Activated CD4-positive, alpha-beta T cell treated with anti-CD3 and anti-CD28 coated beads for 4 hours (primary cell): ENCODE measurements around the gene VIPR1.
"Not testable (repeated sequence)": the region's sequence is repeated elsewhere in the genome, so short reads cannot be mapped to it uniquely, and the experiment has no call there.

Source experiments
- DNase-seq, 2 donors: peaks; one replicate each; pipeline ENCODE4 v3.0.0-alpha.2; 2020

Gene VIPR1

DNA sequence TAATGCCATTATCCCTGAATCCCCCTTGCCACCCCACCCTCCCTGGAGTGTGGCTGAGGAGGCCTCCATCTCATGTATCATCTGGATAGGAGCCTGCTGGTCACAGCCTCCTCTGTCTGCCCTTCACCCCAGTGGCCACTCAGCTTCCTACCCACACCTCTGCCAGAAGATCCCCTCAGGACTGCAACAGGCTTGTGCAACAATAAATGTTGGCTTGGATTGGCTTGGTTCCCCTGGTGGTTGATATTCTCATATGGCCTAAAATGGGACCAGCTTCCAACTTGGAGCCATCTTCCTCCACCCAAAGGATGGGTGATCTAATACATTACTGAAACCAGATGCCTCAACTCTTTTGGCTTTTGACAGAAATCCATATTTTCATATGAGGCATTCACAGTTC, 34.9 kb downstream of the VIPR1 start:
- no peak for DNase-seq

DNA sequence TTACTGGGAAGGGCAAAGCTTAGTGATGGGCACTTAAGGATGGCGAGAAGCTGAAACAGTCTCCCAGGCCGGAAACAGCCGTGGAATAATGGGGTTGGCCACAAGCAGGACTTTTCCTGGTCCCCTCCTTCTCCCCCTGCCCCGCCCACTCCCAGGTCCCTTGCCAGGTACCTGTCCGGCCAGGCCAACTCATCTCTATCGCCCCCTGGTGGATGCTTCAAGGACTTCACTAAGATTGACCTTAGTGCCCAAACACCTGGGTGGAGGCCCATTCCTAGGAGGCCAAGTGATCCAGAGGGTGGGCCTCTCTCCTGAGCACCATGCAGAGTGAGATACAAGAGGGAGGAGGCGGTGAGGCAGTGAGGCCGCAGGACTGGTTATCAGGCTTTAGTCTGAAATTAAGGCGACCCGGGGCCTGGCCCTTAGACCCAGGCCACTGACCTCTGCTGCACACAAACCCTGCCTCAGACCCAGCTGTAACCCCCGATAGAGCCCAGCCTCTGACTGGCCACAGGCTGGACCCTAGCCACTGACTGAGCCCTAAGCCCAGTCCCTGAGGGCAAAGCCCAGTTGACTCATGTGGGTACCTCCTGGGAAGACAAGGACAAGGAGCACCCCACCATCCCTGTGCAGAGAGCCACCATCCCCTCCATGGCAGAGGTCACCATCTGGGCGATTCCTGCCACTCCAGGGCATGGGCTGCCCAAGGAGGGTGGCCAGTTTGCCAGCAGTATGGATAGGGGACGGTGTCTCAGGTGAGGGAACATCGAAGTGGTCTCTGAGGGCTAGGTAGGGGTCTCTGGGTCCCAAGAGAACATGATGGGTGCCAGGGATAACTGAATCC, 37.6 kb downstream of the VIPR1 start:
- DNase-seq = peak; percentile 58 to 68

DNA sequence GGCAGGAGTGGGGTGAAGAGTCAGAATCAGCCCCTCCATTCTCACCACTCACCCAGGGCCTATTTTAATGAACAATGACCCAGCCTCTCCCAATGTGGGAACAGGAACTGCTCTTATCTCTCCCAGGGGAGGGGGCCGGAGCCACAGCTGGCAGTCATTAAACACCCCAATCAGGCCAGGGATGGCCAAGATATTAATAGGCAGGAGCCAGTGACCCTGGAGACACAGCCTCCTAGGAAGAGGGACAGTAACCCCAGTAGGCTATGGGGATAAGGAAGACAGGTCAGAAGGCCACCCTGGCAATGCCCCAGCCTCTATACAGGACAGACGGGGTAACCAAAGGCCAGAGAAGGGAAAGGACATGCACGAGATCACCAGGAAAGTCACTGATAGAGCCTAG, 38.6 kb downstream of the VIPR1 start:
- DNase-seq = no peak

DNA sequence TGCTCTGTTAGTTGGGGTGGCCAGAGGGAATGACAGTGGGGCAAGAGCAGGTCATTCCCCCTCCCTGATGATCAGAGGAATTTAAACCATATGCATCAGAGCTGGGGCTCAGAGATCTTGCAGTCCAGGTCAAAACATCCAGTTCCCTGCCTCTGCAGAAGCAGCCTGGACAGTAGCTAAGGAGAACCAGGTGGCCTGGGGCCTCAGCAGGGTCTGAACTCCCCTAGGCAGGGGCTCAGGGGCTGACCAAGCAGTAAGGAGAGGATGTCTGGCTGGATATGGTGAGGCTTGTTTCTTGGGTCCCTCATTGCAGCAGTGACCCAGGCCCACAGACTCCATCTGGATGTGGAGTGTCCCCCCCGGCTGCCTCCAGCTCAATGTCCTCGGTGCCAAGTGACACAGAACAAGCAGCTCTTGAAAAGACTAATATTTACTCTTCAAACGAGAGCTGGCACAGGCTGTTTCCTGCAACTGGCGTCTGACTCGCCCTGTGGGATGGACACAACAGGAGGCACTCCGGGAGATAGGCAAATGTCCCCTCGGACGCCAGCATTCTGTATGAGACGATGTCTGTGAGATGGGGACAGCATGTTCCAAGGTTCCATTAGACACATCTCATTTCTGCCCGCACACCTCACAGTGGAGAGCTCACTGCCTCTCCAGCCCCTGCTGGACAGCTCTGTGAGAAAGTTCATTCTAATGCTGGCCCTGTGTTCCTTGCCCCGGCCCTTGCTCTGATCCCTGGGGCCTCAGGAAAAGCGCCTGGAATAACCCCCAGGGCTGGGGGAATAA, 42.2 kb downstream of the VIPR1 start:
- DNase-seq = no peak

DNA sequence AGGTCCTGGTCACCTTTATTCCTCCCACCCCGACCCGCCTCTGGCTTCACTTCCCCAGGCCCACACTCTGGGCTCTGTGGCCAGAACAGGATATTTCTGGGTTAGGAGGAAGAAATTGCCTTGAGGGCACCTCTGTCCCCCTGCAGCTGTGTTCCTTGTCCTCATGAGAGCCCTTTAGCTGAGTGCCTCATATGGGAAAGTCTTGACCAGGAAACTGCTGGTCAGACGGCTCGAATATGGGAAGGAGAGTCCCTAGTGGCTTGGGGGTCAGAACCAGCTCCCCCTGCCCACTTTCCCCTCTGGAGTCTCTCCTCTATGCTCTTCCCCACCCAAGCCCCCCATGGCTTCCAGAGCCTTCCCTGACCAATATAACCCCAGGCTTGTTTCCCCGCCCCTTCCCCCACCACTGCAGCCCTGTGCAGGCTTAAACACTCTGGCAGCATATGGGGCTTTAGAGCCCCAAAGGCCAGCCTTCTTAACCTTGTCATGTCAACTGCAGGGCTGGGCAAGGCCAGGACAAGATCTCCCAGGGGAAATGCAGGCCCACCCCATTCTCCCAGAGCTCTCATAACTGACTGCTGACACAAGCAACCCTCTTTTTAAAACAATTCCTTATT, 42.9 kb downstream of the VIPR1 start:
- DNase-seq = no peak

DNA sequence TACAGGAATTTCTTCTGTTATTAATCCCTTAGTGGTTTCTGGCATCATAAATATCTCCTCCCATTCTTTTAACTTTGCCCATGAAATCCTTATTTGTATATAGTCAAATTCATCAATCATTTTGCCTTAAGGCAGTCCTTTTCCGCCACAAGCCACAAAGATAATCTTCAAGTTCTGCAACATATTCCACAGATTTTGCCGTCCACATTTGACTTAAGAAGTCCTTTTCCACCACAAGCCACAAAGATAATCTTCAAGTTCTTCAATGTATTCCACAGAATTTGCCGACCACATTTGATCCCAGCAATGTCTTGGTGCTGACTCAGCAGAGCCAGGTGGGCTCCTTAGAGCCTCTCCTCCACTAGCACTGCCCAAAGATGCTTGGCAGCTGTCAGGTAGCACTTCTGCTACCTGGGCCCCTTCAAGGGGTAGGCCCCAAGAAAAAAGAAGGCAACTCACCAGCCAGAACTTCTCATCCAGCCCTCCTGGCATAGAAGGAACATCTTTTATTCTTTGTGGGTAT, 44.3 kb downstream of the VIPR1 start:
- no peak for DNase-seq

DNA sequence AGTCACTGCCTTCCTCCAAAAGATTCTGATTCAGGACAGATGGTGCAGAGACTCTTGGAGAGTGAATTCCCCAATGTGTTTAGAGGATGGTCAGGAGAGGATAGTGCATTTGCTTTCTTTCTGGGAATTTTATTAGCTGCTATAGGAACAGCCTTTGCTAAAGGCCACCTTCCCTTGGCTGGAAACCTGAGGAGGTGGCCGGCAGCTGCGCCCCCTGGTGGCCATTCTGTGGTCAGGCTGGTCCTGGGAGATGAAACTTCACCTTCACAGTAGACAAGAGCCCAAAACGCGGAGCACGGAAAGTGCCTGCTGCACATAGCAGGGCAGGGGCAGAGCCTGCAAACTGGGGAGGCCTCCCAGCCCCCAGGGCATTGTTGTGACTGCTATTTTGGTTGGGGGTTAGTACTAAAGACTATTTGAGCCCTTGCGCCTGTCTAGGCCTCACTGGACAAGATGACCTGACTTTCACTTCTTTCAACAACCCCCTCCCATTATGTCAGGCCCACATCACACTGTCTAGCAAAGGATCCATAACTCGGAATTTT, 45.0 kb downstream of the VIPR1 start:
- DNase-seq = peak; percentile 63 to 64

DNA sequence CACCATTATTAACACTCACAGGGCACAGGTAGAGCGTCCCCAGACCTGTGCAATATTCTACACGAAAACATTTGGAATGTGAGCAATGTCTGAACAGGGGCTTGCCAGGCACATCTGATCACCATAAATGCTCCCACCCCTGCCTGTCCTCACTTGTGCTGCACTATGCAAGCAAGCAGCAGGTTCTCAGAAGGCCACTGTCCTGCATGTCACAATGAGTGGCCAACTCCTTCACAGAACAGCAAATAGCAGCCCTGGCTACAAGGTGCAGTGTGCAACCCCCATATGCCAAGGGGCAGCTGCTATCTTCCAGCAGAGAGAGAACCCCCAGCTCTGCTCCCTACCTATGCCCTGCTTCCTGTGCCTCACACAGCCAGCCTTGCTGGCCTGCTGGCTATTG, 46.7 kb downstream of the VIPR1 start:
- DNase-seq = no peak

DNA sequence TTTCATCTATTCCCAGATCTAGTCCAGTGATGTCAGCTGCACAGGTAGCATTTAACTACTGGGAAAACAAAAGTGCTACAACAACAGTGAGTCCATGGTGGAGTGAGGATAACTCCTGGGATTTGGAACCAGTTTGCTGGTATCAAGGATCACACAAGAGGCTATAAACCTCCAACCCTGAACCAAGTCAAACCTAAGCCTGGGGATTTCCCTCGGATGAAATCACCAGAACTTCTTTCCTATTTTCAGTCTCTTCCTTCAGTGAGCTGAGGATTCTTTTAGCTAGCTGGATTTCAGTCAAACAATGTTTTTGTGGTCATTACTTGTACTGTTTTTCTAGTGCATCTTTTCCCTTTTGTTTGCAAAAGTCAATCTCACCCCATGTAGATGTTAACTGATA, 47.8 kb downstream of the VIPR1 start:
- no peak for DNase-seq

DNA sequence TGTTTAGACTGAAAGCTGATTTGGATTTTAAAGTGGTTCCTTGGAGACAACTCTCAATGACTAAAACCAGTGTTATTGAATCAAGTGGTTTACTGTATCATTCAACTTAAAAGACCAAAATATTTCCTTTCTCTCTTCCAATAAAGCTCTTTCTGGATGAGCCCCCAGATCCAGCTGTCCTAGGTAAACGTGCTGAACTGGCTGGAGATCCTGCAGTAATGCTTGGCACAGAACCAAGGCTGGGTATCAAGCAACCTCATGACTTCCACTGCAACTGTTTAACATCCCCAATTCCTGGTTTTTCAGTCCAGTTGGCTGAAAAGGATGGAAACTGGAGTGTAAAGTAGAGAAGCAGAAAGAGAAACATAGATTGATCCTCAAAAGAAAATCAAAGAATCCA, 50.4 kb downstream of the VIPR1 start:
- no peak for DNase-seq

DNA sequence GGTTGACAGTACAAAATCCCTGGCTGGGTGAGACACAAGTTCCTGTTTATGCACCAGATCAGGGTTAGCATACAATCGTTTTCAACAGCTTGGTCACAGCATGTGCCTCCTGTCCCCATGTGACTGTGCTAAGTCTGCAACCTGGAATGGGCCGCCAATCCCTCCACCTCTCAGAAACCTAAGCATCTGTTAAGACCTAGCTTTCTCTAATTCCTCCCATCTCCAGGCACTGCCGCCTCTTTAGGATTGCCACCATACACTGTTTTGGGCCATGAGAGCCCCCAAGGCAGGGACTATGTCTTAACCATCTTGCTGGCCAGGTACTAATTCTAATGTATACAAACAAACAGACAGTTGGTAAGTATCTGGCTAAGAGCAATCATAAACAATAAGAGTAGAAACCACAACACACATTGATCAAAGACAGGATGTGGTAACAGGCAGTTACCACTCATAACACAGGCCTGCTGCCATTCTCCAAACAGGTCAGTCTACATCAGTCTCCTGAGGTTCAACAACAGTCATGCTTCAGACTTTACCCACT, 53.7 kb downstream of the VIPR1 start:
- DNase-seq = peak; percentile 21 to 27

DNA sequence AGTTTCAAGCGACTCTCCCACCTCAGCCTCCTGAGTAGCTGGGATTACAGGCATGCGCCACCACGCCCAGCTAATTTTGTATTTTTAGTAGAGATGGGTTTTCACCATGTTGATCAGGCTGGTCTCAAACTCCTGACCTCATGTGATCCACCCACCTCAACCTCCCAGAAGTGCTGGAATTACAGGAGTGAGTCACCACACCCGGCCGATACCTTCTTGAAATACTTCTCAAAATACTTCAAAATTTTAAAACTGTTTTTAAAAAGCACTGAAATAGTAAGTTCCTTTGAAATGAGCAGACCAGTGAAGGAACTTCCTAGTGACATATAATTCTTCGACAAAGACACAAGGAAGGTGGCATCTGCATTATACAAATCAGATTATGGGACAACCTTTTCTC, 54.4 kb downstream of the VIPR1 start:
- DNase-seq = not testable (repeated sequence)

DNA sequence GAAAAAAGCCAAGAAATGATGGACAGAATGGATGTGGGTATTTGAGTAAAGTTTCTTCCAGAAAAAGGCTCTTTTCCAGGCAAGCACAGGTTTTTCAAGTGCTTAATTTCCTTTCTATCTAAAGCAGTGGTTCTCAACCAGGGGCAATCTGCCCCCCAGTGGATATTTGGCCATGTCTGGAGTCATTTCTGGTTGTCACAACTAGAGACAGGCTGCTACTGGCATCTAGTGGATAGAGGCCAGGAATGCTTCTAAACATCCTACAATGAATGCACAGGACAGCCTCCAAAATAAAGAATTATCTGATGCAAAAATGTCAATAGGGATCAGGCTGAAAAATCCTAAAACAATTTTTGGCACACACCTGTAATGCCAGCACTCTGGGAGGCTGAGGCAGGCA, 55.4 kb downstream of the VIPR1 start:
- peak in 1 of 2 donors; percentile 18 for DNase-seq

DNA sequence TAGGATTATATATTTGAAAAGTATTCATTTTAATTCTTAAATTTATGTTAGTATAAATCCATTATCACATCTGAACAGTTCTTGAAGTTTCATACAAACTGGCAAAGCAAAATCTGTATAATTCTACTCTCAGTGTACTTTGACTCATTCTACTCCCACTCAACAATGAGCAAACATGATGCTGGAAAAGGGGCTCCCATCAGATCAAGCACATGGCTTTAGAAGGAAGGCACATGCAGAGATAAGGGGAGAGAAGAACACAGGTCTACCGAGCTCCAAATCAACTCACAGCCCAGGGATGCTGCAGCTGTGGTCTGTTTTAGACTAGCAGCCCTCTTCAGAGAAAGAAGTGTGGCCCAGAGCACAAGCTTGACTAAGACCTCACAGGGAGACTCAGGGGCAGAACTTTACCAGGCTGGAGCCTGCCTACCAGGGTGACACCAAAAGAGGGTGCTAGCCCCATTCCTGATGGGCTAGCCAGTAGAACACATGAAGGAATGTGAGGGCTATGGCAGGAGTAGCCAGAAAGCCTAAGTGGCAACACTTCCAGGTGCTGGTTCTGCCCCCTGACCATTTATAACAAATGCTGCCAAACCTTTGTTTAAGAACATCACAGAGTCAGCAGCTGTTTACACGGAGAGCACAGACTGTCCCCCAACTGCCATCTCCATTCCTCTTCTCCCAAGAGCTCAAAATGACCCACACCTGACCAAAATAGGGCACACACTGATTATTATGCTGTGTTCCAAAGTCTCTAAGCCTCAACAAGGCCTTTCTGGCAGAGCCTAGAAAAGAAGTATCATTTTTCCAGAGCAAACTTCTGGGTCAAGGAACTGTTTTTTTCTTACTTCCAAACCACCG, 59.8 kb downstream of the VIPR1 start:
- DNase-seq = no peak

DNA sequence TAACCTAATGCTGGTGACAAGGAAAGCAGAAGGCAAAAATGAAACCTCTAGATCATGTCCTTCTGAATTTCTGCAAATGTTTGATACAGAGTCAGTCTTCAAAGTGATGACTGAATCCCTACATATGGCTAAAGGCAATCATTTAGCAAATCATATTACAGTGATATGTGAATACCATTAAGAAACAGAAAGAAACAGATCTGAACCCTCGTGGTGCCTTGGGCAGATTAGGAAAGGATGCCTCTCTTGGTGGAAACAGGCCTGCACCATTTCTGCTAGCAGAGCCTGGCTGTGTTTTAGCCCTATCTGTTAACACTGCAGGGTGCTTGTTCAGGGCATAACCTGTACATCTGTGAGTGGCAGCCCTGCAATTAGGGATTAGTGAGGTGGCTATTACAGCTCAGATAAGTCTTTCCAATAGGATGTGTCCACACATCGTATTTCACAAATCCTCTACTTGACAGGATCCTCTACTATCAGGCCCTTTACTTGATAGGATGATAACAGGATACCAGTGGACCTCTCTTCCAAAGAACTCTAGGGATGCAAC, 67.2 kb downstream of the VIPR1 start:
- no peak for DNase-seq

DNA sequence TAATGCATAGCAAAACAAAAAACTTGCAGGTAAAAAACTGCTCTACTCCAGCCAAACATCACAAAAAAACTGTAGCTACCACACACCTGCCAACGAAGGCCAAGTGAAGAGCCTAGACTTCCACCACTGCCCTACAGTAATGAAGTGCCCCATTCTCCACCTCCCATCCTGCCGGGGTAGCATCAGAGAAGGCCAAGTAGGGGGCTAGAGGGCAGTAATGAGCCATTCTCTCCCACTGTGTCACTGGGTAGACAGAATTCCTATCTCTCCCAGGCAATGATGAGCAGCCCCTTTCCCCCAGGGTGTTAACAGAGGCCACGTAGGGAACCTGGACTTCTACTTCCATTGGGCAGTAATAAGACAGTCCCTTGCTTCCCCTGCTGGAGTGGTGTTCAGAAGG, 69.8 kb downstream of the VIPR1 start:
- DNase-seq = peak in 1 of 2 donors; percentile 33

DNA sequence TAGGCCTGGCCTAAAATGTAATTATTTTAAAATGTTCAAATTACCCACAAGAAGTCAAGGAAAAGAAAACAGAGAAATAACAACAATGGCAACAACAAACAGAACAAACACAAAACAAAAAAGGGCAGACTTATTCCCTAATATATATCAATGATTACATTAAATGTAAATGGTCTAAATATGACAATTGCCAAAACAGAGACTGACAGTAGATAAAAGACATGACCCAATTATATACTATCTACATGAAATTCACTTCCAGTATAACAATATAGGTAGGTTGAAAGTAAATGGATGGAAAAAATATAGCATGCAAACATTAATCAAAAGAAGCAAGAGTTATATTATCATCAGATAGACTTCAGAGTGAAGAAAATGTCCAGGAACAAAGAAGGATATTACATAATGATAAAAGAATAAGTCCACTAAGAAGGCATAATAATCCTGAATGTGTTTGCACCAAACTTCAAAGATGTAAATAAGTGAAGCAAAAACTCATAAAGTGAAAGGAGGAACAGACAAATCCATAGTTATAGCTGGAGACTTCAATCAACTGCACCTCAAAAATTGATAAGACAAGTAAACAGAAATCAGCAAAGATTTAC, 72.8 kb downstream of the VIPR1 start:
- DNase-seq = no peak

DNA sequence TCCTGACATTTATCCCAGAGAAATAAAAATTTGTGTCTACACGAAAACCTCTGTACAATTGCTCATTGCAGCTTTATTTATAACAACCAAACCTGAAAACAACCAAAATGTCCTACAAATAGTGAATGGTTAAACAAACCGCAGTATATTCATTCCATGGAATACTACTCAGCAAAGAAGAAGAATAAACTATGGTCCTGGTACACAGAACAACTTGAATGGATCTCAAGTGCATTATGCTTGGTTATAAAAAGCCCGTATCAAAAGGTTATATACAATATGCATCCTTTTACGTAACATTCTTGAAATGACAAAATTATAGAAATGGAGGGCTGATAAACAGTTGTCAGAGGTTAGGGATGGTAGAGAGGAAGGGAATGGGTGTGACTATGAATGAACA, 75.6 kb downstream of the VIPR1 start:
- no peak for DNase-seq

DNA sequence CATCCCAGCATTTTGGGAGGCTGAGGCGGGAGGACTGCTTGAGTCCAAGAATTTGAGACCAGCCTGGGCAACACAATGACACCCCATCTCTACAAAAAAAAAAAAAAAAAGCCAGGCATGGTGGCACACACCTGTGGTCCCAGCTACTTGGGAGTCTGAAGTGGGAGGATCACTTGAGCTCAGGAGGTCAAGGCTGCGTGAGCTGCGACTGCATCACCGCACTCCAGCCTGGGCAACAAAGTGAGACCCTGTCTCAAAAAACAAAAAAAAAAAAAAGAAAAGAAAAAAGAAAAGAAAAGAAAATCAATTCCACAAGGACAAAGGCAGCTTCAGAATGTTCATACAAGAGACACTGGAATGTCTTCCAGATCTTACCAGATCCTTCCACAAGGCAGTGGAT, 76.9 kb downstream of the VIPR1 start:
- not testable (repeated sequence) for DNase-seq

DNA sequence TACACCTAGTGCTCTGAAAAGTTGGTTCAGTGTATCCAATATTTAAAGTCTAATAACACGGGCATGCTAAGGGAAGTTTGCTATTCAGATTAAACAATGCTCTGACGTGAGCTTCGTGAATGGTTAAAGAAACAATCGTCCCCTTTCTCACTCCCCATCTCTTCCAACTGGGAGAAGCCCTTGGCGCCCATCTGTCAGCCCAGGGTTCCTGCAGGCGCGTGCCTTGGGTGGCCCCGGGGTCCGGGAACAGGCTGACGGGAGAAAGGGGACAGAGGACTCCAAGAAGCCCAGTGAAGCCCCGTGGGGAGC, 78.9 kb downstream of the VIPR1 start:
- DNase-seq = no peak

DNA sequence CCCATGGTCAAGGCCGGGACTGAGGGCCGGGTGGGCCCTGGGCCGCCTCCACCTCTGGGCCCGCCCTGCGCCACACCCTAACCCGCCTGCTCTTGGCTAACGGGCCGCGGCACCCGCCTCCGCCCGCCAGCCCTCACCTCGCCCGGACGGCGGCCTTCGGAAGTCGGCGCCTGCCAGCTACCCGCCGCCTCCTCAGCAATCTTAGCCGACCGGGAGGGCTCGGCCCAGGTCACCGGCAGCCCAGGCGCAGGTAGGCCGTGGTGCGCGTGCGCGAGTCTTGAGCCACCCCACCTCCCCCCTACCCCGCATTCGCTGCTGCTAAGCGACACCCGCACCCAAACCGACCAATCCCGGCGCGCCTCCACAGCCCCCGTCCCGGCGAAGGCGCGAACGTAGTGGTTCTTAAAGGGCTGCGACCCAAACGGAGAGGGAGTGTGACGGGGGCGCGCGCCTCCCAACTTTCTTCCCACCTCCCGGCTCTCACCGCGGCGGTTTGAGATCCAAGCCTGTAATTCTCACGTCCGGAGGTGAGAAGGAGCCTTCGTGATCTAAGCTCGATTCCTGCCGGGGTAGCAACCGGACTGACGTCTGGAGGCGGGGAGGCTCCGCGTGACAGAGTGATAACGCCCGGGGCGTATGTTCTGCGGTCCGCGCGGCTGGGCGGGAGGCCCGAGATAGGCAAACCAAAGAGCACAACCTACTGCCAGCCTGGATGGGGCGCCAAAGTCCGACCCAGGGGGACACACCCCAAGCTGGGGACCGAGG, 79.4 kb downstream of the VIPR1 start, which contains the start of gene SEC22C:
Gene SEC22C, minus strand, starts transcription at position 259 of the 765 bp plus-strand sequence. CDS start 12,921 bp downstream, outside the sequence.
- DNase-seq = peak; percentile 95
